Adrenal gland (tissue), 5 donors: ENCODE results near the gene SOS1.

Experiments
- CTCF ChIP-seq, 6 experiments: fragments of 450-650 bp in 4 of 6; fragments of 200-600 bp in 2 of 6; sonication (generic) in 1 of 6; IDR thresholded peaks; 1 replicate in 5 of 6; 2 replicates in 1 of 6; pipeline versions ENCODE4 v1.5.1 to v1.8.0; 2016 to 2021; ENCODE audit warnings: antibody characterized with exemption in 6 of 6, mild to moderate bottlenecking in 2 of 6, moderate library complexity in 1 of 6
- POLR2A ChIP-seq, 2 donors: fragments of 450-650 bp; IDR thresholded peaks; one replicate each; pipeline ENCODE4 v1.6.1; 2017; ENCODE audit warnings: antibody characterized with exemption in 2 of 2, mild to moderate bottlenecking in 2 of 2, moderate library complexity in 1 of 2
- donor health status: DM: no; HTN: no; CAD: no.

GRCh38 chr2:39069890-39070465, 50.9 kb downstream of the SOS1 start:
- TF ChIP-seq CTCF (IDR thresholded peaks at IDR 0.05) (no peak), POLR2A (IDR thresholded peaks at IDR 0.05) (no peak)
